Measurements from ENCODE around the gene PRPF40B.

DNA sequence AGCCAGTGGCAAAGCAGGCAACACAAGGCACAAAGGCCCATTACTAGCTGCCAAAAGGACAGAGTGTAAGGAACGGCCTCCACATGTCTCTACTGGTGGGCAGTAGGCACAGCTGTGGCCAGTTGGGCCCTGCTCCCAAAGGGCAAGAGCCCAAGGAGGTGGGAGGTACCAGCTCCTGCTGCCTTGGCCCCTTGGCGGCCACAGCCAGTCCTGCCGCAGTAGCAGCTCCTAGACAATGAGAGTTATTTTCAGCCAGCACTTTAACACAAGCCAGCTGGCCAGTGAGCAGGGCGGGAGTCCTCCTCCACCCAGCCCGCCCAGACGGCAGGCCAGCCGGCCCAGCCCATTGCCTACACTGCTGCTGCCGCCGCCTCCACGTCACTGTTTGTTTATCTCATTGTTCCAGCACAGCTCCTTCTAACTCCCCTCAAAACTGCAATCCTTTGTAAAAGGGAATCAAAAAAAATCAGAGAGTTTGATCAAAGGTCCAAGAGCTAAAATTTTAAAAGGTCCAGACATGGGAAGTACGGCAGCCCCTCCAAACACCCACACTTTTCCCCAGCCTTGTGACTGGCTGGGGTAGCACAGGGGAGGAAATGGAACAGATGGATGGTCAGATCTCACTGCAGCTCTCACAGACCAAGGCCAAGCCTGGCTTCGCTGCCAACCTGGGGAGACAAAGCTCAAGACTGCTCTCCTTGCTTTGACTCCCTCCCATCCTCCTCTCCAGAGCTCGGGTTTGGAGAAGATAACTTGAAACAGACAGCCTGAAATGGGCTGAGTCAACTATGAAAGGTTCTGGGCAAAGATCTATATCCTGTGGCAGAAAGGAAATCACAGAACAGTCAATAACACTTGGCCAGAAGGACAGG lies 50.3 kb downstream of the PRPF40B start:
- TF ChIP-seq, protein P1, sequence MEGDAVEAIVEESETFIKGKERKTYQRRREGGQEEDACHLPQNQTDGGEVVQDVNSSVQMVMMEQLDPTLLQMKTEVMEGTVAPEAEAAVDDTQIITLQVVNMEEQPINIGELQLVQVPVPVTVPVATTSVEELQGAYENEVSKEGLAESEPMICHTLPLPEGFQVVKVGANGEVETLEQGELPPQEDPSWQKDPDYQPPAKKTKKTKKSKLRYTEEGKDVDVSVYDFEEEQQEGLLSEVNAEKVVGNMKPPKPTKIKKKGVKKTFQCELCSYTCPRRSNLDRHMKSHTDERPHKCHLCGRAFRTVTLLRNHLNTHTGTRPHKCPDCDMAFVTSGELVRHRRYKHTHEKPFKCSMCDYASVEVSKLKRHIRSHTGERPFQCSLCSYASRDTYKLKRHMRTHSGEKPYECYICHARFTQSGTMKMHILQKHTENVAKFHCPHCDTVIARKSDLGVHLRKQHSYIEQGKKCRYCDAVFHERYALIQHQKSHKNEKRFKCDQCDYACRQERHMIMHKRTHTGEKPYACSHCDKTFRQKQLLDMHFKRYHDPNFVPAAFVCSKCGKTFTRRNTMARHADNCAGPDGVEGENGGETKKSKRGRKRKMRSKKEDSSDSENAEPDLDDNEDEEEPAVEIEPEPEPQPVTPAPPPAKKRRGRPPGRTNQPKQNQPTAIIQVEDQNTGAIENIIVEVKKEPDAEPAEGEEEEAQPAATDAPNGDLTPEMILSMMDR (IDR thresholded peaks at IDR 0.05): peak in 11 of 12 donors; percentile 6 to 59 (median 43)
- peak; percentile 34 to 81 for TF ChIP-seq POLR2A (IDR thresholded peaks at IDR 0.05)
